ENCODE data around the gene RHOBTB3.
"Not testable (repeated sequence)": the region's sequence is repeated elsewhere in the genome, so short reads cannot be mapped to it uniquely, and the experiment has no call there.

RHOBTB3 gene

GRCh38 chr5:95801532-95801931, 70.4 kb downstream of the RHOBTB3 start:
- no peak for DNase-seq (ENCODE audit: low read depth)

- no peak for DNase-seq (ENCODE audit: low read depth)
These were observed 70.8 kb downstream of the RHOBTB3 start for GRCh38 chr5:95801961-95802360.

GRCh38 chr5:95803271-95804148, 72.4 kb downstream of the RHOBTB3 start:
- no peak for DNase-seq (ENCODE audit: low read depth)

- DNase-seq (ENCODE audit: low read depth), result no peak
These were observed 73.8 kb downstream of the RHOBTB3 start for GRCh38 chr5:95804736-95805539.

- no peak for DNase-seq (ENCODE audit: low read depth)
These were observed 75.6 kb downstream of the RHOBTB3 start for GRCh38 chr5:95806687-95807086.

DNA sequence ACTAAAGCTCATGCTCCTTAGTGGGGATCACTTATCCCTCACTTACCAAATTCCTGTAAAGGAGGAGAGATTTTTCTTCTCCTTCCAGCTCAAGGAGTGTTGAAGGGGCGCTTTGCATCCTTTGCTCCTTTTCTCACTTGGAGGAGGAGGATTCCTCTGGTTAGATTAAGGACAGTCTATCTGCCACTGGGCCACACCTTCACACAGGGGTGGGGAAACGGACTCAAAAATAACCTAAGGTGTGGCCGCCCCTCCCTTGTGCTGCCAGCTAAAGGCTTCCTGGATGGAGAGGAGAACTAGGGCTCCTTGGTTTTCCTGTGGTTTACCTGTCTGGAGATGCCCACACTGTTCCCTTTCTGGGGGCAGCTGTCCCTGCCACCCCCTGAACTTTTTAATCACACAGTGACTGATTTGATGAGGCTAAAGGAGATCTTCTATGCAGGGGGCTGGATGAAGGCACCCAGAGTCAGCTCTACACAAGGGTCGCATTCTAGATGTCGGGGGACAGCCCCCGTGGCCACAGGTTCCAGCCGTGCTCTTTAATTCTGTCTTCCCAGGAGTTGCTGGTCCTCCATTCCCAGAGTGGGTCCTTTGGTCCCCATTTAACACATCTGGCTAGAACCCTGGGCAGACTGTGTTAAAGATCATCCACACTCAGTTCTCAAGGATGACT, 77.0 kb downstream of the RHOBTB3 start:
- no peak for DNase-seq (ENCODE audit: low read depth)

DNA sequence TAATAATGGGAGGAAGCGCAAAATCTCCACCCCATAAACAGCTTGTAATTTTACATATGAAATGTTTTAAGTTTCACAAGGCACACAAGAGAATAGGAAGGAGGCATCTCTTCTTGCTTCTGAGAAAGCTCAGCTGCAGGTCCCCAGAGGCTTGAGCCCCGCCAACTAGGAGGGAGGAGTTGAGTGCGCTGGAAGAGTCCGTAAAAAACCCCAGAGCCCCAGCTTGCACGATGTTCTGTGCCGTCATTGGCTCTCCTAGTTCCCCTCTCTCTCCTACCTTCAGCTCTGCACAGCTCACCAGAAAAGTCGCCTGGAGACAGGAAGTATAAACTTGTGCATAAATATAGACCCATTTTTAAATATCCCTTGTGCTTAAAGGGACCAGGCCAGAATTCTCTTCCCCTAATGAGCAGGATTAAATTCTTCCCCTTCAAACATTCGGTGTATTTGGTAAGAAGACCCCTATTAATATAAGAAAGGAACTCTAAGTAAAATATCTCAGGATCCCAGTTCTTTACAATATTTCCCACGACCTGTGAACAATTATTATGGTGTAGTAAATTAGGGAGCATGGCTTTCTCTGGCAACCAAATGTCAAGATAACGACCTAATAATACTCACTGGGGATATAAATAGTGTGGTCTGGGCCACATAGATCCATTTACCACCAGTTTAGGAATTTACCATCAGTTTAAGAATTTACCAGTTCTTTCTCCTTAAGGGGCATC, 77.7 kb downstream of the RHOBTB3 start:
- peak; percentile 46 for DNase-seq (ENCODE audit: low read depth)

GRCh38 chr5:95809414-95809960, 78.4 kb downstream of the RHOBTB3 start:
- no peak for DNase-seq (ENCODE audit: low read depth)

- DNase-seq (ENCODE audit: low read depth), result no peak
These were observed 79.4 kb downstream of the RHOBTB3 start for GRCh38 chr5:95810305-95811125.

DNA sequence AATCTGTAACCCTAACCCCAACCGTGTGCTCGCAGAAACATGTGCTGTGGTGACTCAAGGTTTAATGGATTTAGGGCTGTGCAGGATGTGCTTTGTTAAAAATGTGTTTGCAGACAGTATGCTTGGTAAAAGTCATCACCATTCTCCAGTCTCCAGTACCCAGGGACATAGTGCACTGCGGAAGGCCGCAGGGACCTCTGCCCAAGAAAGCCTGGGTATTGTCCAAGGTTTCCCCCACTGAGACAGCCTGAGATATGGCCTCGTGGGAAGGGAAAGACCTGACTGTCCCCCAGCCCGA, 79.9 kb downstream of the RHOBTB3 start:
- not testable (repeated sequence) for DNase-seq (ENCODE audit: low read depth)

DNA sequence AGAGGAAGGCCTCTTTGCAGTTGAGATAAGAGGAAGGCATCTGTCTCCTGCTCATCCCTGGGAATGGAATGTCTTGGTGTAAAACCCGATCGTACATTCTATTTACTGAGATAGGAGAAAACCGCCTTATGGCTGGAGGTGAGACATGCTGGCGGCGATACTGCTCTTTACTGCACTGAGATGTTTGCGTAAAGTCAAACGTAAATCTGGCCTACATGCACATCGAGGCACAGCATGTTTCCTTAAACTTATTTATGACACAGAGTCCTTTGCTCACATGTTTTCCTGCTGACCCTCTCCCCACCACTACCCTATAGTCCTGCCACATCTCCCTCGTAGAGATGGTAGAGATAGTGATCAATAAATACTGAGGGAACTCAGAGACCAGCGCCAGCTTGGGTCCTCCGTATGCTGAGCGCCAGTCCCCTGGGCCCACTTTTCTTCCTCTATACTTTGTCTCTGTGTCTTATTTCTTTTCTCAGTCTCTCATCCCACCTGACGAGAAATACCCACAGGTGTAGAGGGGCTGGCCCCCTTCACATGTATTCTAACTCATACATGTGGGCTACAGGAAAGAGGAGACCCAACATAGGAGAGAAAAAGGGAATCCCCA, 80.4 kb downstream of the RHOBTB3 start:
- not testable (repeated sequence) for DNase-seq (ENCODE audit: low read depth)

DNA sequence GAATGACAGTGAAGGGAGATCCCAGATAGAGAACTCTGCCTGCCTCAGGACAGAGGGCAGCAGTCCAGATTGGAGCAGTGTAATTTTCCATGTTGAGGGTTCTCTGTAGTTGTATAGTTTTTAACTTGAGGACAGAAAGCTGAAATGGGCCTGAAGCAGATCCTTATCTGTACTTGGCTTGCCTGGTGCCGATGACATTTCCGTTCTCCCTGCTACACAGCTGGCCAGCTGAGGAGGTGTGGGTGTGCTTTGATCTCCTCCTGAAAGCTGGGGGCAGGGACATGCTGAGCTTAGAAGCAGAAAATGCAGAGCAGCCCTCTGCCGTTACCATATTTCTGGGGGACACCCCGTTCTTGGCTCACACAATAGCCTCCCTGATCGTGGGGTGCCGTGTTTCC, 80.9 kb downstream of the RHOBTB3 start:
- no peak for DNase-seq (ENCODE audit: low read depth)

- DNase-seq (ENCODE audit: low read depth), result not testable (repeated sequence)
These were observed 81.9 kb downstream of the RHOBTB3 start for GRCh38 chr5:95813035-95813434.

- no peak for DNase-seq (ENCODE audit: low read depth)
These were observed 84.1 kb downstream of the RHOBTB3 start for GRCh38 chr5:95815155-95815729.

DNA sequence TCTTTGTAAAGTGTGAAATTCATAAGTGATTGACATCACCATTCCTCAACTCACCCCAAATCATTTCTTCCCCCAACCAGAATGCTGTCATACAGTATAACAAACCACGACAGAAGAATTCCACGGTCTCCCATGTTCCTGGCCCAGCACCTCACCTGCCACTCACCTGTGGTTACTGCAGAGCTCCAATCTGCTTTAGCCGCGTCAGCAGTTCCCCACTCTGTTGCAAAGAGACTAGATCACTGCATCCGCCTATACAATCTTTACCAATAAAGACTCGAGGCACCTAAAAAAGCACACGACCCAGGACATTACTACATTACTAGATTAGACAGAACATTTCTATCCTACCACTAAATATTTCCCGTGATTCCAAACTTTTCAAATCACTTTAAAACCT, 85.2 kb downstream of the RHOBTB3 start:
- DNase-seq (ENCODE audit: low read depth), result no peak

GRCh38 chr5:95816776-95817175, 85.6 kb downstream of the RHOBTB3 start:
- no peak for DNase-seq (ENCODE audit: low read depth)

DNA sequence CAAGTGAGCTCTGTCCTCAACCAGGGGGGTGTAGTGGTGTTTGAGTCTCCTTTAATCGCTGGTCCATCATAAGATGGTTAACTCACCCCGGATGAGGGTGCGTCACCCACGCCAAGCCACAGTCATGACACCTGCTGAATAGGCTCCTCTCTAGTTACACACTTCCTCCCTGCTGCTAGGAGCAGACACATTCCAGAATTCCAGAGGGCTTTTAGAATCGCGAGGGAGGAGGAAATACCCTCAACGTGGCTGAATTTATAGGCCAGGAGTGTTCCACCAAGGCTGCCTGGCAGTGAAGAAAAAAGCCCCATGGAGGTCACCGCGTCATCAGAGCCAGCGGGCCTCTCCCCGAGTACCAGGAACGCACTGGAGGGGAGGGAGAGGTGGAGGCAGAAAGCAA, 86.3 kb downstream of the RHOBTB3 start:
- no peak for DNase-seq (ENCODE audit: low read depth)

DNA sequence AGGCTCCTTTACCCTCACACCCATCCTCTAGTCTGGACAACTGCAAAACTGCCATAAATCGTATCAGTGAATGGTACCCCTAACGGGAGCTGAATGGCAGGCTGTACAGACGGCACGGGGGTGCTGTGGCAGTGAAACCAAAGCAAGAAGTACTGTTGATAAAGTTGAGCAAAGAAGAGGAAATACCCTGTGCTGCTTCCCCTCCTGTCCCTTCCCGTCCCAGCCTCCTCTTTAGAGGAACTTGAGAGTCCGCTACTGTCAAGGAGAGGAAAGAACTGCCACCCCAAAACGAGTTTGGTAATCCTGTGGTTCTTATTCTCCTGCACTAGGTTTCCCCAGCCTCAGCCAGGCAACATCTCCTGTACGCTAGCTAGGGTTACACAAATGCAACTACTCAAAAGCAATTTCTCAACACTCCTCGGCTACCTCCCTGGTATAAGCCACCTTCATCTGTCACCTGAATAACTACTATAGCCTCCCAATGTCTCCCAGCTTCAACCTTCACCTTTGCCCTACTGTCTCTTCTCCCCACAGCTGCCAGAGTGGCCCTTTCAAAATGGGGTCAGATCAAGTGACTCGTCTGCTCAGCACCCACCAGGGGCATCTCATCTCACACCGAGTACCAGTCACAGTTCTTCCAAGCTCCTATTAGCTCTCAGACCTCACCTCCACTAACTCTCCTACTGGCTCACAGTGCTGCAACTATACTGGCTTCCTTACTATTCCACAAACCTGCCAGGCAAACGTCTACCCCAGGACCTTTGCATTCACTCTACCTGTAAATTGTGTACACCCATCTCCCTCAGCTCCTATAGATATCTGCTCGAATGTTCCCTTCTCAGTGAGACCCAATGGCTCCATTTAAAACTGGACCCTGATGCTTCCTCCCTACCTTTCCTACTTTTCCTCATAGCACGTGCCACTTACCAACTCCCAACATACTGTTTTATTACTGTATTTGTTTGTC, 87.3 kb downstream of the RHOBTB3 start:
- DNase-seq (ENCODE audit: low read depth), result no peak
